ENCODE data around the gene TBX18.

DNA sequence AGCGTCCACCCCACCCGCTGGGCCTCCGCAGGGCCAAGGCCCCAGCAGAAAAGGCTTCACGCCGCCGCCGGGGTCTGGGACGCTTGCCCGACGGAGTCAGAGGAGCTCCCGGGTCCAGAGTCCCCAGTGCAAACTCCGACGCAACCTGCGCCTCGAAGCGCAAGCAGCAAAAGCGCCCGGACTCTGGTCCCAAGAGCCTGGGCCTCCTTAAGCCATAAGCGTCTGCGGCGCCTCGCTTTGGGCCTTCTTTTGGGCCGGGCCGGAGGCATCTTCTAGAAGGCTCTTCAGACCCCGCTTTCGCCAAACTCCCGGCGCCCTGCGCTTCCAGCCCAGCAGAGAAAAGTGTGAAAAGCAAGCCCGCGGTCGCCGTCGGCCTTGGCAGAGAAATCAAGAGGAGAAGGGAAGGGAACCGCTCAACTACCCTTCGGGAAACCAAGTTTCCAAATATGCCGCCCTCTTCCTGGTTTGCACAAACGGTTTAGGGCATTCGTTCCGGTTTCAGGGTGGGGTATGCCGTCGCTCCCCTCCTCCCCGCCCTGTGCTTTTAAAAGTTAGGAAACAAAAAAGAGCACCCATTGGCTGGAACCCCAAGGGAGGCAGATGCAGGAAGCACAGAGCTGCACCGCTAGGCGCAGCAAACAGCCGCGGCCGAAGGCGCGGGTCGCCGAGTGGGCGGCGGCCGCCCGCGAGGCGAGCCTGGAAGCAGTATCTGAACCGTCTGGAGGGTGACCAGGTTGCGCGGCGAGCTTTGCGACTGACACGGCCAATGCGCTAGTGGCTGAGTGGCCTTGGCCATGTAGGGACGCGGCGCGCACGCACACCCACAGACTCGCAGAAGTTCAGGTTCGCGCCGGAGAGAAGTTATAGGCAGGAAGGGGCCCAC is 1.2 kb downstream of the TBX18 start:
- TF ChIP-seq, protein P1, sequence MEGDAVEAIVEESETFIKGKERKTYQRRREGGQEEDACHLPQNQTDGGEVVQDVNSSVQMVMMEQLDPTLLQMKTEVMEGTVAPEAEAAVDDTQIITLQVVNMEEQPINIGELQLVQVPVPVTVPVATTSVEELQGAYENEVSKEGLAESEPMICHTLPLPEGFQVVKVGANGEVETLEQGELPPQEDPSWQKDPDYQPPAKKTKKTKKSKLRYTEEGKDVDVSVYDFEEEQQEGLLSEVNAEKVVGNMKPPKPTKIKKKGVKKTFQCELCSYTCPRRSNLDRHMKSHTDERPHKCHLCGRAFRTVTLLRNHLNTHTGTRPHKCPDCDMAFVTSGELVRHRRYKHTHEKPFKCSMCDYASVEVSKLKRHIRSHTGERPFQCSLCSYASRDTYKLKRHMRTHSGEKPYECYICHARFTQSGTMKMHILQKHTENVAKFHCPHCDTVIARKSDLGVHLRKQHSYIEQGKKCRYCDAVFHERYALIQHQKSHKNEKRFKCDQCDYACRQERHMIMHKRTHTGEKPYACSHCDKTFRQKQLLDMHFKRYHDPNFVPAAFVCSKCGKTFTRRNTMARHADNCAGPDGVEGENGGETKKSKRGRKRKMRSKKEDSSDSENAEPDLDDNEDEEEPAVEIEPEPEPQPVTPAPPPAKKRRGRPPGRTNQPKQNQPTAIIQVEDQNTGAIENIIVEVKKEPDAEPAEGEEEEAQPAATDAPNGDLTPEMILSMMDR (IDR thresholded peaks at IDR 0.05): no peak
- TF ChIP-seq POLR2A (IDR thresholded peaks at IDR 0.05): peak in 2 of 4 donors; percentile 63 to 64
